Mesothelial cell of epicardium (in vitro differentiated cells): Measurements from ENCODE around the gene LATS1. TPM values are rescaled to one million over a fixed set of nuclear protein-coding genes. Genes with fewer than 3 reads are reported as not detected.
"Not testable (repeated sequence)": the region's sequence is repeated elsewhere in the genome, so short reads cannot be mapped to it uniquely, and the experiment has no call there.

Experiments
- DNase-seq, 2 experiments: peaks; one replicate each; pipeline ENCODE4 v3.0.0; 2021; ENCODE audit warnings: low spot score in 2 of 2; ENCODE audit not compliant: unreplicated experiment in 2 of 2
- H3K27ac Mint-ChIP-seq: 2 replicates; pipeline ENCODE4 v1.8.0; 2021; ENCODE audit warnings: mixed read lengths
- H3K27me3 Mint-ChIP-seq: 2 replicates; pipeline ENCODE4 v1.8.0; 2021; ENCODE audit warnings: low read depth, mixed read lengths
- H3K36me3 Mint-ChIP-seq: 2 replicates; pipeline ENCODE4 v1.8.0; 2021; ENCODE audit warnings: mixed read lengths
- H3K4me1 Mint-ChIP-seq: 2 replicates; pipeline ENCODE4 v1.8.0; 2021; ENCODE audit warnings: mixed read lengths
- H3K4me3 Mint-ChIP-seq: 2 replicates; pipeline ENCODE4 v1.8.0; 2021; ENCODE audit warnings: mild to moderate bottlenecking, moderate library complexity, mixed read lengths
- H3K9me3 Mint-ChIP-seq: 2 replicates; pipeline ENCODE4 v1.8.0; 2021; ENCODE audit warnings: mixed read lengths
- total RNA-seq: library from RNA; stranded (reverse); gene quantifications from 3 replicates; pipeline ENCODE4 v1.2.1, GENCODE V29; 2021
- TF ChIP-seq, protein P1 (sequence below): fragments of 200-600 bp; sonication (generic); IDR thresholded peaks from one replicate; pipeline ENCODE4 v1.5.0; 2021; ENCODE audit warnings: antibody characterized with exemption; ENCODE audit not compliant: unreplicated experiment

The LATS1 gene
- total RNA-seq, 1 donor from 2014 or later = 39.4 TPM

DNA sequence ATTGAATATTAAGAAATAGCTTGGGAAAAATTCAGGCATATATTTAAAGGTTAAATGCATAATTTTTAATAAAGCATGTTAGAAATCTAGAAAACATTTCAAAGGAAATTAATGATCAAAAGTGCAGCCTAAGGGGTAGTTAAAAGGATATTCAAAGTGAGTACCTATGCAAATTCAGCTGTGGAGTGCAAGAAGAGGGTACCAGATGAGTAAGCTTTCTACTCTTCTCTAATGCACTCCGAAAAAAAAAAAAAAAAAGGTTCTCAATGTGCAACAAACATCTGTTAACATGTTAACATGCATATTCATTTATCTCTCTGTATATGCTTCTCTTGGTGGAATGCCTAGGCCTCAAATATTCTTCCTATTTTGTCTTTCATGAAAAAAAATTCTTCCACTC lies 37.4 kb downstream of the LATS1 start:
- H3K27me3 Mint-ChIP-seq = no peaks in the 10 kb centered on the region
- peaks cover 39% of the 10 kb centered on the region for H3K36me3 Mint-ChIP-seq
- no peak overlapping the region for H3K27ac Mint-ChIP-seq
- H3K4me3 Mint-ChIP-seq = no peak overlapping the region
- H3K4me1 Mint-ChIP-seq = no peaks in the 10 kb centered on the region
- no peaks in the 10 kb centered on the region for H3K9me3 Mint-ChIP-seq
- TF ChIP-seq, protein P1, sequence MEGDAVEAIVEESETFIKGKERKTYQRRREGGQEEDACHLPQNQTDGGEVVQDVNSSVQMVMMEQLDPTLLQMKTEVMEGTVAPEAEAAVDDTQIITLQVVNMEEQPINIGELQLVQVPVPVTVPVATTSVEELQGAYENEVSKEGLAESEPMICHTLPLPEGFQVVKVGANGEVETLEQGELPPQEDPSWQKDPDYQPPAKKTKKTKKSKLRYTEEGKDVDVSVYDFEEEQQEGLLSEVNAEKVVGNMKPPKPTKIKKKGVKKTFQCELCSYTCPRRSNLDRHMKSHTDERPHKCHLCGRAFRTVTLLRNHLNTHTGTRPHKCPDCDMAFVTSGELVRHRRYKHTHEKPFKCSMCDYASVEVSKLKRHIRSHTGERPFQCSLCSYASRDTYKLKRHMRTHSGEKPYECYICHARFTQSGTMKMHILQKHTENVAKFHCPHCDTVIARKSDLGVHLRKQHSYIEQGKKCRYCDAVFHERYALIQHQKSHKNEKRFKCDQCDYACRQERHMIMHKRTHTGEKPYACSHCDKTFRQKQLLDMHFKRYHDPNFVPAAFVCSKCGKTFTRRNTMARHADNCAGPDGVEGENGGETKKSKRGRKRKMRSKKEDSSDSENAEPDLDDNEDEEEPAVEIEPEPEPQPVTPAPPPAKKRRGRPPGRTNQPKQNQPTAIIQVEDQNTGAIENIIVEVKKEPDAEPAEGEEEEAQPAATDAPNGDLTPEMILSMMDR = no peak
- DNase-seq = no peak

- H3K27me3 Mint-ChIP-seq, H3K9me3 Mint-ChIP-seq, H3K4me3 Mint-ChIP-seq, H3K27ac Mint-ChIP-seq, DNase-seq, H3K4me1 Mint-ChIP-seq: not testable (repeated sequence)
- H3K36me3 Mint-ChIP-seq = peaks cover 38% of the 10 kb centered on the region
These were observed 45.6 kb downstream of the LATS1 start for GRCh38 chr6:149672265-149672664.

- Mint-ChIP-seq H3K36me3 (peaks cover 35% of the 10 kb centered on the region), H3K9me3 (peaks cover 6% of the 10 kb centered on the region), H3K4me3 (no peak overlapping the region), H3K4me1 (no peaks in the 10 kb centered on the region), H3K27ac (no peak overlapping the region), H3K27me3 (no peaks in the 10 kb centered on the region)
- DNase-seq = no peak
- TF ChIP-seq, protein P1 = no peak
These were observed 57.9 kb downstream of the LATS1 start for GRCh38 chr6:149660028-149660427.

DNA sequence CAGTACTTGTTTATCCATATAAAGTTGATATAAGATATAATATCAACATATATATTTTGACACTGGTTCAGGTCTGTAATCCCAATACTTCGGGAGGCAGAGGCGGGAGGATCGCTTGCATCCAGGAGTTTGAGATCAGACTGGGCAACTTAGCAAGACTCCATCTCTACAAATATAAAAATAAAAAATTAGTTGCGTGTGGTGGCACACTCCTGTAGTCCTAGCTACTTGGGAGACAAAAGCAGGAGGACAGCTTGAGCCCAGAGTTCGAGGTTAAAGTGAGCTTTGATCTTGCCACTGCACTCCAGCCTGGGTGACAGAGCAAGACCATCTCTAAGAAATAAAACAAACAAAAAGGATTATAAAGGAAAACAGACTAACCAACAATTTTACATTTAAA lies 60.5 kb downstream of the LATS1 start:
- TF ChIP-seq, protein P1 = no peak
- Mint-ChIP-seq H3K4me3 (no peak overlapping the region), H3K9me3 (peaks cover 10% of the 10 kb centered on the region), H3K27ac (no peak overlapping the region), H3K27me3 (no peaks in the 10 kb centered on the region), H3K36me3 (peaks cover 31% of the 10 kb centered on the region), H3K4me1 (no peaks in the 10 kb centered on the region)
- no peak for DNase-seq

DNA sequence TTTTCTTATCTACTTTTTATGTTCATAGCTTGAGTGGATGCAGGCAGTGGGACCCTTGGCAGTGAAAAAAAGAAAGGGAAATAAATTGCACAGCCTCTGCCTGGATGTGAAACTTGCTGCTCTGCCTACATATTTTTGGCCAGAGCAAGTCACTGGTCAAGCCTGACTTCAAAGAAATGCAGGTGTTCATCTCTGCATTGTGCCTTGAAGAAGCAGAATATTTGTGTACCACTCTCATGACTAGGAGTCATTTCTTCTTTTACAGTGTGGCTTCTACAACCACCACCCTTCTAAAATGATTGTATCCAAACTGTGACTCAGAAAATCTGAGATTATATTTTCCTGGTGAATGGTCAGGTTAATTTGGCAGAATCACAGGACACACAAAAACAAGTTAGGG lies 66.8 kb downstream of the LATS1 start:
- Mint-ChIP-seq H3K36me3 (peaks cover 13% of the 10 kb centered on the region), H3K27ac (no peak overlapping the region), H3K4me1 (peaks cover 13% of the 10 kb centered on the region), H3K4me3 (no peak overlapping the region), H3K9me3 (peaks cover 10% of the 10 kb centered on the region), H3K27me3 (no peaks in the 10 kb centered on the region)
- TF ChIP-seq, protein P1 = no peak
- no peak for DNase-seq

- Mint-ChIP-seq H3K9me3 (no peaks in the 10 kb centered on the region), H3K27me3 (no peaks in the 10 kb centered on the region), H3K27ac (peak within 1 kb of the TSS; percentile 17), H3K36me3 (peaks cover 2% of the 10 kb centered on the region), H3K4me3 (peak within 1 kb of the TSS; percentile 87), H3K4me1 (peaks cover 19% of the 10 kb centered on the region)
- peak; percentile 67 to 86 for DNase-seq
- TF ChIP-seq, protein P1 = no peak
These were observed 69.5 kb downstream of the LATS1 start, which contains the start of gene KATNA1 for GRCh38 chr6:149648148-149649145. TSS of gene KATNA1 (minus strand) at chr6:149648714. CDS start at chr6:149638547, 10,167 bp downstream.
